Uterus (tissue), 4 donors: Measurements from ENCODE around the gene CORT. TPM values are rescaled to one million over a fixed set of nuclear protein-coding genes. Genes with fewer than 3 reads are reported as not detected.
"Not testable (repeated sequence)": the region's sequence is repeated elsewhere in the genome, so short reads cannot be mapped to it uniquely, and the experiment has no call there.

Experiments used
- DNase-seq, 2 donors: peaks; one replicate each; pipeline ENCODE4 v3.0.0-alpha.2; 2019 to 2020
- H3K27ac ChIP-seq, 2 donors: fragments of 200-600 bp; sonication (generic); 1 replicate in 1 of 2; 2 replicates in 1 of 2; pipeline ENCODE4 v1.5.1; 2016 to 2018
- H3K27me3 ChIP-seq, 2 donors: fragments of 200-600 bp; sonication (generic); one replicate each; pipeline ENCODE4 v1.5.1; 2018 to 2019; ENCODE audit warnings: control low read depth in 1 of 2
- H3K36me3 ChIP-seq, 2 donors: fragments of 200-600 bp; sonication (generic); one replicate each; pipeline ENCODE4 v1.5.1; 2019; ENCODE audit warnings: control low read depth in 1 of 2
- H3K4me1 ChIP-seq, 2 donors: fragments of 200-600 bp; sonication (generic); one replicate each; pipeline ENCODE4 v1.5.1; 2018 to 2019; ENCODE audit warnings: control low read depth in 1 of 2
- H3K4me3 ChIP-seq, 2 donors: fragments of 200-600 bp; sonication (generic); 1 replicate in 1 of 2; 2 replicates in 1 of 2; pipeline ENCODE4 v1.5.1; 2018 to 2019; ENCODE audit warnings: mild to moderate bottlenecking in 1 of 2
- H3K9me3 ChIP-seq, 2 donors: fragments of 200-600 bp; sonication (generic); one replicate each; pipeline ENCODE4 v1.5.1; 2019; ENCODE audit warnings: control low read depth in 1 of 2
- CTCF ChIP-seq, 4 experiments: fragments of 200-600 bp in 2 of 4; fragments of 450-650 bp in 2 of 4; sonication (generic) in 2 of 4; IDR thresholded peaks; one replicate each; pipeline ENCODE4 v1.5.1; 2016 to 2019; ENCODE audit warnings: antibody characterized with exemption in 4 of 4, mild to moderate bottlenecking in 2 of 4, moderate library complexity in 1 of 4
- POLR2A ChIP-seq, 2 donors: fragments of 450-650 bp; IDR thresholded peaks; one replicate each; pipeline ENCODE4 v1.6.1; 2016; ENCODE audit warnings: antibody characterized with exemption in 2 of 2, mild to moderate bottlenecking in 1 of 2, moderate library complexity in 1 of 2
- intact Hi-C: fragments of 100-400 bp; cut with DNase I; formaldehyde crosslinking; loops from one replicate; pipeline ENCODE4 v1.15.1; 2023; ENCODE audit warnings: low total_unique reads
- total RNA-seq, 4 donors: library from RNA; depleted of rRNA in 3 of 4; stranded (reverse); fragments of >200 nt in 3 of 4; gene quantifications; one replicate each; pipeline versions ENCODE4 v1.1.0 to v1.2.4, GENCODE V29; 2014 to 2023
- donor health status: DM: yes; HTN: yes; CAD: no.

The CORT gene
- total RNA-seq, 4 donors from 2014 or later = 0.79 TPM; not detected in 3

- intact Hi-C loops = no loop called here
- H3K27ac ChIP-seq = no peak overlapping the region
- TF ChIP-seq CTCF (IDR thresholded peaks at IDR 0.05) (no peak), POLR2A (IDR thresholded peaks at IDR 0.05) (no peak)
- no peaks in the 10 kb centered on the region for H3K9me3 ChIP-seq
- no peak for DNase-seq
- H3K4me3 ChIP-seq = no peak overlapping the region
- no peaks in the 10 kb centered on the region for H3K4me1 ChIP-seq
- no peaks in the 10 kb centered on the region for H3K36me3 ChIP-seq
- H3K27me3 ChIP-seq = no peaks in the 10 kb centered on the region
Measured at GRCh38 chr1:10419351-10419750, 30.5 kb upstream of the CORT start.

DNA sequence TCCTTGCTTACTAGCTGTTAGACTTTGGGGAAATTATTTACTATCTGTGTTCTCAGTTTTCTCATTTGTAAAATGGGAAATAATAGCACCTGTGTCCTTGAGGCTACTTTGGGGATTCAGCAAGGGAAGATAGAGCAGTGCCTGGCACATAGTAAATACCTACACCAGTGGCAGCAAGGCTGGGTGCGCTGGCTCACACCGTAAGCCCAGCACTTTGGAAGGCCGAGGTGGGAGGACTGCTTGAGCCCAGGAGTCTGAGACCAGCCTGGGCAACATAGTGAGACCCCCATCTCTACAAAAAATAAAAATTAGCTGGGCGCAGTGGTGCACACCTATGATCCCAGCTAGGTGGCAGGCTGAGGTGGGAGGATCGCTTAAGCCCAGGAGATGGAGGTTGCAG, 28.2 kb upstream of the CORT start:
- DNase-seq = no peak
- H3K36me3 ChIP-seq = no peaks in the 10 kb centered on the region
- H3K4me1 ChIP-seq = no peaks in the 10 kb centered on the region
- intact Hi-C loops = no loop called here
- H3K27me3 ChIP-seq = no peaks in the 10 kb centered on the region
- H3K27ac ChIP-seq = no peak overlapping the region
- TF ChIP-seq CTCF (IDR thresholded peaks at IDR 0.05) = no peak
- TF ChIP-seq POLR2A (IDR thresholded peaks at IDR 0.05) = no peak
- H3K4me3 ChIP-seq = no peak overlapping the region
- H3K9me3 ChIP-seq = no peaks in the 10 kb centered on the region

DNA sequence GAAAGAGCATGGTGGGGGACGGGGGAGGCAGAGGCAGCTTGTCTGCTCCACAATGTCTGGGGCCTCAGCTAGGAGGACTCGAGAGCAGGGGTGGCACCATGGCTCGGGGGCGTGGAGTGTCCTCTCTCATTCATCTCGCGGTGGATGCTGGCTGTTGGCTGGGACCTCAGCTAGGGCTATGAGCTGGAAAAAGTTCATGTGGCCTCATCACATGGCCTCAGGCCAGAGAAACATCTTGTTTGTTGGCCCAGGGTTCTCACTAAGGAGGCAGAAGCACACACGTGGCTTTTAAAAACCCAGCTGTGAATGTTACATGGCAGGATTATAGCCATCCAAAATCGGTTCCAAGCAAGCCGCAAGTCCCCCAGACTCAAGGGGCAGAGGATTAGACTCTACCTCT, 25.8 kb upstream of the CORT start:
- H3K36me3 ChIP-seq = no peaks in the 10 kb centered on the region
- intact Hi-C loops = no loop called here
- H3K27me3 ChIP-seq = no peaks in the 10 kb centered on the region
- H3K27ac ChIP-seq = no peak overlapping the region
- H3K4me1 ChIP-seq = no peaks in the 10 kb centered on the region
- DNase-seq = peak in 1 of 2 donors; percentile 39
- H3K9me3 ChIP-seq = no peaks in the 10 kb centered on the region
- no peak overlapping the region for H3K4me3 ChIP-seq
- no peak for TF ChIP-seq CTCF (IDR thresholded peaks at IDR 0.05)
- TF ChIP-seq POLR2A (IDR thresholded peaks at IDR 0.05) = no peak

- Histone ChIP-seq H3K27ac (no peak overlapping the region), H3K27me3 (no peaks in the 10 kb centered on the region), H3K4me3 (no peak overlapping the region), H3K4me1 (no peaks in the 10 kb centered on the region), H3K36me3 (no peaks in the 10 kb centered on the region), H3K9me3 (no peaks in the 10 kb centered on the region)
- intact Hi-C loops = loop anchor here (5.0 kb wide), 1 partner anchor 47 kb away; no protein-coding TSS in a partner anchor
- TF ChIP-seq POLR2A (IDR thresholded peaks at IDR 0.05) (no peak), CTCF (IDR thresholded peaks at IDR 0.05) (no peak)
- DNase-seq = no peak
Measured at GRCh38 chr1:10424651-10425050, 25.2 kb upstream of the CORT start.

DNA sequence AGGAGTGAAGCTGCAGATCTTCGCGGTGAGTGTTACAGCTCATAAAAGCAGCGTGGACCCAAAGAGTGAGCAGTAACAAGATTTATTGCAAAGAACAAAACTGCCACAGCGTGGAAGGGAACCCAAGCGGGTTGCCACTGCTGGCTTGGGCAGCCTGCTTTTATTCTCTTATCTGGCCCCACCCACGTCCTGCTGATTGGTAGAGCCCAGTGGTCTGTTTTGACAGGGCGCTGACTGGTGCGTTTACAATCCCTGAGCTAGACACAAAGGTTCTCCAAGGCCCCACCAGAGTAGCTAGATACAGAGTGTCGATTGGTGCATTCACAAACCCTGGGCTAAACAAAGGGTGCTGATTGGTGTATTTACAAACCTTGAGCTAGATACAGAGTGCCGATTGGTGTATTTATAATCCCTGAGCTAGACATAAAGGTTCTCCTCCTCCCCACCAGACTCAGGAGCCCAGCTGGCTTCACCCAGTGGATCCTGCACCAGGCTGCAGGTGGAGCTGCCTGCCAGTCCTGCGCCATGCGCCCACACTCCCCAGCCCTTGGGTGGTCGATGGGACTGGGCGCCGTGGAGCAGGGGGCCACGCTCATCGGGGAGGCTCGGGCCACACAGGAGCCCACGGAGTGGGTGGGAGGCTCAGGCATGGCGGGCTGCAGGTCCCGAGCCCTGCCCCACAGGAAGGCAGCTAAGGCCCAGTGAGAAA, 23.9 kb upstream of the CORT start:
- H3K4me3 ChIP-seq, H3K27ac ChIP-seq: not testable (repeated sequence)
- intact Hi-C loops = loop anchor here (5.0 kb wide), 1 partner anchor 49 kb away; no protein-coding TSS in a partner anchor

DNA sequence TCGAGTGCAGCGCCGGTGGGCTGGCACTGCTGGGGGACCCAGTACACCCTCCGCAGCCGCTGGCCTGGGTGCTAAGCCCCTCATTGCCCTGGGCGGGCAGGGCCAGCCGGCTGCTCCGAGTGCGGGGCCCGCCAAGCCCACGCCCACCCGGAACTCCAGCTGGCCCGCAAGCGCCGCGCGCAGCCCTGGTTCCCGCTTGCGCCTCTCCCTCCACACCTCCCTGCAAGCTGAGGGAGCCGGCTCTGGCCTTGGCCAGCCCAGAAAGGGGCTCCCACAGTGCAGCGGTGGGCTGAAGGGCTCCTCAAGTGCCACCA, 23.3 kb upstream of the CORT start:
- not testable (repeated sequence) for H3K36me3 ChIP-seq
- intact Hi-C loops = loop anchor here (5.0 kb wide), 1 partner anchor 49 kb away; no protein-coding TSS in a partner anchor

More for the DNA sequence above, 23.9 kb upstream of the CORT start:
- H3K4me1 ChIP-seq, H3K36me3 ChIP-seq, H3K27me3 ChIP-seq, H3K9me3 ChIP-seq, DNase-seq: not testable (repeated sequence)

More for the DNA sequence above, 23.3 kb upstream of the CORT start:
- not testable (repeated sequence) for H3K27me3 ChIP-seq, DNase-seq, H3K4me3 ChIP-seq, H3K4me1 ChIP-seq, H3K9me3 ChIP-seq, H3K27ac ChIP-seq
